NCI-H345 treated with DMSO at 0.1 percent for 48 hours (cell line): ENCODE results near the gene NKAIN2.
"Not testable (repeated sequence)": the region's sequence is repeated elsewhere in the genome, so short reads cannot be mapped to it uniquely, and the experiment has no call there.

Experiments used
- DNase-seq: peaks from one replicate; lab custom pipeline; 2025; ENCODE audit not compliant: unreplicated experiment; lab: John Stamatoyannopoulos, UW

NKAIN2 gene

DNA sequence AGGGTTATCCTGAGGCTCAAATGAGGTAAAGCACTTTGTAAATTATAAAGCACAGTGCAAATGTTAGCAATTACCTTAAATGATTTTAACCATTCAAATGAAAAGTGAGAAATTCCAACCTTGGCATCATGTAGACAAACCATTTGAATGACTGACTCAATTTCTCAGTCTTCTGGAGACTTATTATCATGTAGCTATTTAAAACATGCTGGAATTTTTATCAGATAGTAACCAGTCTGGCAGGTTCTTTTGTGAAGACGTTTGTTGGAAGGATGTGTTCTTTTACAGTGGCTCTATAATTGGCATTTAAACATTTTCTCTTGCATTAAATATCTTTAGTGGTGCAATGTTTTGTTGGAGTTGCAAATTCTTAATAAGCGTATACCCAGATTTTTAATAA lies 386.6 kb downstream of the NKAIN2 start:
- DNase-seq = no peak

DNA sequence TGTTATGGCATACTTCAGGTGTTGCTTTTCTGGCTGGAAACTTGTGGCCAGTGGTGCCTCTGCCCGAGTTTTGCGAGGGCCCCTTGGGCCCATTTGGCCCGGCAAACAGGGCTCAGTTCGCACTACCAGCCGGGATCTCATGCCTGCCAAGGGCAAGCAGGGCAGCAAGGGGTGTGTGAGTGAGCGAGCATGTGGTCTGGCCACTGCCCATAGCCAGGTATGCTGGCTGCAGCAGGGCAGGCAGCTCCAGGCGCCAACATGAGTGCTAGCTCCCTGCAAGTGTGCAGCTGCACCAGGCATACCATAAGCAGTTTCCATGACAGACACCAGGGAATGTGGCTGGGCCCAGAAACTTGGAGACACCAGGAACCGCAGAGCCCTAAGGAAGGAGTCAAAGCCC lies 389.5 kb downstream of the NKAIN2 start:
- no peak for DNase-seq

DNA sequence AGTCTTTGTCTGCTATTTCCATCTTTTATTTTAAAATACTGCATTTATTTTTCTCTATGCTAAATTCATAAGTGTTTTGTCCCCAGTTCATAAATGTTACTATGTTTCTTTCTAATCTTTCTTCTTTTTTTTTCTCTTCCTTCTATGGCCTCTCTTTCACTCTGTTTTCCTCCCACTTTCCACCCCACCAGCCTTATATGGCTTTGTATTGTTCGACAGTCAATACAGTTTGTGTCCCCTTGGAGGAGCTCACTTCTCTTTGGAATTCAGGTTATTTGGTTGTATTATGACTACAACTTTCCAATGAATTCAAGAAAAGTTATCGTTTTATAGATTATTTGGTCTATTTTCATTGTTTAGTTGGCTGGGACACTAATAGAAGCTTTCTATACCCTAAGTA lies 393.5 kb downstream of the NKAIN2 start:
- no peak for DNase-seq

DNA sequence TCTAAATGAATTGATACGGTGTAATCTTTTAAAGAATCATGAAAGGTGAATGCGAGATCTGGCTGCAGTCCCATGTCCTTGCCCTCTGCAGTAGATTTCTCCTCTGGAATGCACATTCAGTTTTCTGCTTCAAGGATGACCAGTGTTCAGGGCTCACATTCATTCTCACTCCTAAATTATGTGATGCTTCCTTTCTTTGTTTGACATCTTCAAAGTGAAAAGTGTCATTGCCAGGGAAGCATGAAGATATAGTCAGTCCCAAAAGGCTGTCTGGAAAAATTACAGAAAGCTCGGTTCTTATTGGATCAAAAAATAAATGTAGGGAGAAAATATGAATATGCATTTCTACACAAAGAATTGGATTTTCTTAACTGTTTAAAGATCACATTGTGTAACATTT lies 395.6 kb downstream of the NKAIN2 start:
- no peak for DNase-seq

DNA sequence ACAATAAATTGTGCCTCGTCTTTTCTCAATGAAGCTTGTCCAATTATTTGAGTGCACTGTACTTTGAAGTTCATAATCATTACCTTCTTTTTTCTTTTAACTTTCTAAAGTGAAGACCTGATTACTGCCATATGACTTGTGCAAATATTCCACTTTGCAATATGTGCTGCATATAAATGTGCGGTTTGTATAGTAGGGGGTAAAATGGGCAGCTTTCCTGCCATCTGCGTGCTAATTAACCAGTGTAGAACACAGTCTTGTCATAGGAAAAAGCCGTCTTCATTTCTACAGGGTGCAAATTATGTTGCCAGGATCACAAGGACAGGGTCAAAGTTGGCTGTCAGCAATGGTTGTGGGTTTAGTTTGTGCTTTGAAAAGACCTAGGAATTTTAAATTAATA lies 397.0 kb downstream of the NKAIN2 start:
- no peak for DNase-seq

DNA sequence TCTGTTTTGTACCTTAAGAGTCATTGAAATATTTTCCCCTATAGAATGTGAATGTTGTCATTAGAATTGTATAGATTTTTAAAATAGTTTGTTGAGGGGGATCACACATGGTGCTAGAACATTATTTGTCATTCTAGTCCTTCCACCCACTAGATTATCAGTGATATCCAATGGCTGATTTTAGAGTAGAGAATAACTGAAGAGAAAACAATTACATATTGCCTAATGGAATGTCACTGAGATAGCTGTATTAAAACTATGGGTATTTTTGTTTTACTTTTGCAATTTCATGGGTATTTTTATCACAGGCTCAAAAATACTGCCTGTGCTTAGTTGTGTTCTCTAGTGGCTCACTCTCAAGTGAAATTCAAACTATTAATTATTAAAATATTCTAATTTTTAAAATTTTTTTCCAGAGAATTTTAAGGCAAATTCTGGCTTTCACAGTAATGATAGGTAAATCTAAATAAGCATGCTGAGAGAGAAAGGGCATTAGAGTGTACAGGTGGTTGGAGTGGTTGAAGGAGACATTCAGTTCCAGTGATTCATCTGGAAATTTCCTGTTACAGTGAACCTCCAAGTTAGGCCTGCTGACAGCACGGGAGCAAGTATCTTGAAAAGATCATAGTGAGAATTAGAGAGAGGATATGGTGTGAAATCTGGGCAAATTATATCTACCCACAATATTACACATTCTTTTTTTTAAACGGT lies 399.6 kb downstream of the NKAIN2 start:
- no peak for DNase-seq

DNA sequence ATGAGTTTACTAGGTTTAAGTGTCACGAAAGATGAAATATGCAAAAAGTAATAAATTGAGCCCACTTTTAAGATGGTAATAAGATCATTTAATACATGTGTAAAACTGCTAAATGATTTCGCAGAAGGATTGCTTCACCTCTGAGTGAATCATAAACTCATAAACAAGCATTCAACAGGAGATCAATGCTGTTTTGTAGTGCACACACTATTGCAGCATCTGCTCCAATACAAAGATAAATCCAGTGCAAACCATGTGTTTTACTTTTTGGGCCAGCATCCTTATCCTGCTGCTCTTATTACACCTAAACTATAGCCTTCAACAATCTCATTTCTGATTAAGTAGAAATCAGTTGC lies 400.1 kb downstream of the NKAIN2 start:
- DNase-seq = no peak

DNA sequence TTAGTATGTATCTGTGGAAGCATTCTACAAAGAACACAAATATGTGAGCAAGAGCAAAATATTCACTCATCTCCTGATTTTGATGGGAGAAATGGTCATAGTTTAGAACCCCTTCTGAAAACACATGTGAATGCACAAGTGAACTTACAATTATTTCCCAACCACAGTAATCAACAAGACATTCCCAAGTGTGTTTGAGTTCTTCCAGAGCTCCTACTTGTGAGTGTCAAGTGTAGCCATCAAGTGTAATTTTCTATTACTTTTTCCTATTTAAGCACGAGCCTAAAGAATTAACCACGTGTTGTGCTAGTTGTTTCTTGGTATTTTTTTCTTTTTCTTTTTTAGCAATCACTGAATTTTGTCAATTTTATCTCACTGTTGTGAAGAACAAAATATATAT lies 402.3 kb downstream of the NKAIN2 start:
- no peak for DNase-seq

DNA sequence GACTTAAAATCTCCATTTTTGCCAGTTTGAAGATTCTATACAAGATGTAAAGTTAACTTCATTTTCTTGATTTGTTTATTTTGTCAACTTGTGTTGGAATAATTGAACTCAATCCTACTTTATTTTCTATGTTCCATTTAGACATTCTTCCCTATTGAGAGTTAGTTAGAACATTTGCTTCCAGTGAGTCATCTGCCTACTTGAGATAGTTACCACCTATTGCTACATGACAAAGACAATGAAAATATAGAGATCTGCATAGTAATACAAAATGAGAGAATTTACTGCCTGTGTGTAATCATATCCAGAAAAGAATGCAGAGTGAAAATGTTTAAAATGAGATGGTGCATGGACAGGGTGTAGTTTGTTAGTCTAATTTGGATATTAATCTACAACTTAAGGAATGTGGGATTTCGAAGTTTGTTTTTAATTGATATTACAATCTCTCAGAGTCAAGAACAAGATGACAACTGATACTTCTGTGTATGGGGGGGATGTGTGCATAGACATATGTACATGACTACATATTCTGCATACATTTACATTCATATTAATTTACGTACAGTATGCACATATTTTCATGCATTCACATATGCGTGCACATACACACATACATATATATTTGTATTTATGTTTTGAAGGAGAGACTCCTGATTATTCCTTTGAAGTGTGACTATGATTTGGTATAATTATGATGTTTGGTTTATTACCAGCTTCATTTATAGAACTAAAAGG lies 420.1 kb downstream of the NKAIN2 start:
- no peak for DNase-seq

DNA sequence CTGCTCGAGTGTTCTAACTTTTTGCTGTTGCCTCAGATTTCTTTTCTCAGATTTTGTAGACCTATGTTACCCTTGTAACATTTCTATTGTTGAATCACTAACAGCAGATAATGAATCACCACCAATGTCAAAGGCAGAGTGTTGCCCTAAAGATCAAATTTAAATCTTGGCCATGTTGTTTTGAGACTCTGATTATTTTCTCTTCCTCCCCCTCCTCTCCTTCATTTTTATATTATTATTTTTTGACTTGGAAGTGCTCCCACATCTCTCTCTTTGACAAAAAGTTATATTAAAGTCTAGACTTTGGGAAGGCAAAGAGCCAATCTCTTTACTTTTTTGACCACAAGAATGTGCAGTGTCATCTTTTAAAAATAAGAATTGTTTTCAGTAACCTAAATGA lies 422.7 kb downstream of the NKAIN2 start:
- DNase-seq = no peak

DNA sequence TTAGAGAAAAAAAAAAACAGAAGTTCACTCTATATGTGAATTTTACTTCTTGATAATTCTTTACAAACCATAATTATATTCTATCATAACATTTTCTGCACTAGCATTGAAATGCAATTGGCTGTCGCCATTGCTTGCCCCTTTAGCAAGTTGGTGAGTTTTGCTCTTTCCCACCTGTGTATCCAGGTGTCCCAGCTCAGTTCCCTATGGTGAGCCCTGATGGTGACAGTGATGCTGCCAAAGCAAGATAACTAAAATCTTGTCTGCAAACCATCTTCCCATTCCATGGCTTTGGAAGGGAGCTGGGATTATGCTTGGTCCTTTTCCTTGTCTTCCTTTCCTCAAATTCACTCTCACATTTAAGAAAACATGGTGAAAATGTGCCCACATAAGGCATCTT lies 429.6 kb downstream of the NKAIN2 start:
- DNase-seq = no peak

DNA sequence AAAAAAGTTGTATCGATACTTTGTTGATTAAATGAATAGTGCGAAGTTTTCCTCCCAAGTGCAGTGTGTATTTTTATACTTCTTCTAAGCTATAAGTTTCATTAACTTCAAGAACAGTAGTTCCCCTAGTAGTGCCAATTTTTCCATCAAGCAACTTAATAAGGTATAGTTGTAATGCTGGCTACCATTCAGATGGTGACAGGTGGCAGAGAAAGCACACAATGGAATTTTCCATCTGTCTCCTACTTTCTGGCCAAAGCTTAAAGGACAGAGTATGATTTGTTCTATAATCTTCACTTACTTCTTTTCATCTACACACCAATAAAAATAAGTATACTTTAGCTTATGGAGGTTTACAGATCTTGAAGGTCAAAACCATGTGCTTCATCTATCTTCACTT lies 431.1 kb downstream of the NKAIN2 start:
- DNase-seq = no peak

DNA sequence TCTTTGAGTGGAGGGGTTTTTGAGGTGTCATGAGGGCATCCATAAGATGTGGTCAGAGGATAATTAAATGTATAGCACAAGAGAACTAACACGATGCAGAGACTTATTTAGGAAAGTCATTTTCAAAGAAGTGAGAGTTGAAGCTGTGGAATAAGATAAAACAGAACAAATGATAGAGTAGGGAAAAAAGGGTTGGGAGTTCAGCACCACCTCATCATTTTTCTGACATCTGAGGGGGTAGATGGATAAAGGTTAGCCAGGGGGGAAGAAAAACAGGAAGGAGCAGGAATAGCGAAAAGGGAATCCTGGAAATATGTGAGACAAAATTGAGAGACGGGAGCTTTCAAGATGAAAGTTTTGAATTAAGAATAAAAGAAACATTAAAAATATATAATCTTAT lies 434.2 kb downstream of the NKAIN2 start:
- no peak for DNase-seq

DNA sequence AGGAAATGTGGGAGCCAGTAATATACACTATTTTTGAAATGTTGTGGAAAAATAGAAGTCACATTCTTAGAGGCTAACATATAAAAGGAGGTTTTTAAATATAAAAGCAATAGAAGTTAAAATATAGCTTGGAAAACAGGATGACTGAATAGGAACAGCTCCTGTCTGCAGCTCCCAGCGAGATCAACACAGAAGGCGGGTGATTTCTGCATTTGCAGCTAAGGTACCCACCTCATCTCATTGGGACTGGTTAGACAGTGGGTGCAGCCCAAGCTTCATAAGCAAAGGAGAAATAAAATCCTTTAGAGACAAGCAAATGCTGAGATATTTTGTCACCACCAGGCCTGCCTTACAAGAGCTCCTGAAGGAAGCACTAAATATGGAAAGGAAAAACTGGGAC lies 434.7 kb downstream of the NKAIN2 start:
- not testable (repeated sequence) for DNase-seq

DNA sequence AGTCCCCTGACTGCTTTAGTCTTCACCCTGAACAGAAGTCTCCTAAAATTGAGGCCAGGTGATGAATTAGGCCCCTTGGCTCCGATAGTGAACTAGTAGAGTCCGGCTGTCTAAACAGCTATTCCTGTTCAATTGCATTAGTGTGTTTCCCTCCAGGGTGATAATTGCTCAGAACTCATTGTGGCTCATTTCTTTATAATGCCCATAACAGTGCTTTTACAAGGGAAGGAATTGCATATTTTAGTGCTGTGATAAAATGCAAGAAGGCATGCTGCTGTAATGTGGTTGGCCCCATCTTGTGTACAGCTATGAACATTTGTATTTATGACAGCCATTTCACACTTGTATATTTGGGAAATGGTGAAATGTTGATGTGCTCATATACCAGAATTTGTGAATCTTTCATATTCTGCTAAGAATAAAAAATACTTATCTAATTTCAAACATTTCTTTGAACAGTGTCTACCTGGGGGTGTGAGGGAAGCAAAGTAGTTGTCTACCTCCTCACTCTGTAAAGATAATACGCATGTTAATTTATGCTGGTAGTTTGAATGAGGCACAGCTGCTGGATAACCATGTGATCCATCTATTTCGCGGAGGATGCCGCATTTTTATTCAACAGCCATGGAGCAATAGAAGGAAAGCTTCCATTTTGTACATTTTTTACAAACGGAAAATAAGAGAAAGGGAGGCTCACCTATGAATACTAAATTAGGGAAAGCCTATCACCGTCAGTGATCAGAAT lies 451.4 kb downstream of the NKAIN2 start:
- no peak for DNase-seq

DNA sequence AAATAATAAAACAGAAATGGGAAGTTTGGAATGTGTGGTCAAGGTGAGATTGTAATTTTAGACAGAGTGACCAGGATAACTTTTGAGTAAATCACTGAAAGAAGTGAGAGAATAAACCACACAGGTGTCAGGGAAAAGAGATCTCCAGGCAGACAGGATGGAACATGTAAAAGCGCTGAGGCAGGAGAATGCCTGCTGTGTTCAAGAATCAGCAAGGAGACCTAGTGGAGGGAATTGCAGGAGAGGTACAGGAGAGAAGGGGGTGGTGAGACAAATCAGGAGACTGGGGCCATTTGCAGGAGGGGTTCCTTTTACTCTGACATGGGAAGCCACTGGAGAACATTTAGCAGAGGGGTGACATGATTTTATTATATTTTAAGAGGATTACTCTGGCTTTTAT lies 456.7 kb downstream of the NKAIN2 start:
- no peak for DNase-seq

DNA sequence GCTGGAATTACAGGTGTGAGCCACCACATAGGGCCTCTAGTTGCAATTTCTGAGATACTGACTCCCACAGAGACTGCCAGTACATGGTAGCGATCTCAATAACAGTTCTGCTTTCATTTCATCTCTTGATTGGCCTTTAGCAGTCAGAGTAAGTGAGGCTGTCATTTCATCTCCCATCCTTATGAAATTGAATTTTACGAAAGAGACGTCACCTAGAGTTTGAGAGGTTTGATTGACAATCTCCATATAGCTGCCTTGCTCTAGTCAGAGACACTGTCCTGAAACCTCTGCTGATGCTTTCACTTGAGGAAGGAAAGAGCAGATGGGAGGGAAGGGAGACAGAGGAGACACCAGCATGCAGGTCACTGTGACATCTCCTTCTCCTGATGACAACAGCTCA lies 466.1 kb downstream of the NKAIN2 start:
- no peak for DNase-seq

DNA sequence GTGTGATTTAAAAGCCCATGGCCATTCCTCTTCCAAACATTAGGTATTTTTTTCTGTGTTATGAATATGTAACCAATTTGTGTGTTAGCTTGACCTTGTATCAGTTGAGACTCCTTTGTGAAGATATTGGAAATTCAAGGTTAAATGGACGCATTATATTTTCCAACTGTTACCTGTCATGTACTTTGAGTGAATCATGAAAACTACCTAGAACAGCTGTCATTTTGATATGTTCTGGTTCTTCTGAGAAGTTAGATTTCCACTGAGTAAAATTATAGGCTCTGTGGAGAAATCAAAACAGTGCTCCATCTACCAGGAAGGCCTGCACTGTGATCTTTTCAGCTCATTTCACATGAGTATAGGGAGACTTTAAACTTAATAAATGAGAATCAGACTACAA lies 470.0 kb downstream of the NKAIN2 start:
- DNase-seq = no peak

DNA sequence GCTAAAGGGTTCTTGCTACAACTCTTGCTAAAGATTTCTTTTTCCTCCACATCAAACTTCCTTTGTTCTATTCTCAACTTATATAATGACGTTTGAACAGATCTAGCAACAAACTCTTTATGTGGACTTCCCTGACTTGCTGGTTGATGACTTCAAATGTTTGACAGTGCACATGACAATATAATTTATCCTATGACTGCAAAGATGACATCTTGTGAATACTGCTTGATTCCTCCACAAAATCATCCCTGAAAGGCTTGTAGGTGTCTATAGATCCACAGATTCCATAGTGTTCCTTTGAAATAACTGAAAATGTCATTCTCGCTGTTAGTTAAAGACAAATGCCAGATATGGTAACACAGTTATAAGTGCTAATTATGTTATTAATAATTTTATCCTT lies 478.9 kb downstream of the NKAIN2 start:
- DNase-seq = no peak

DNA sequence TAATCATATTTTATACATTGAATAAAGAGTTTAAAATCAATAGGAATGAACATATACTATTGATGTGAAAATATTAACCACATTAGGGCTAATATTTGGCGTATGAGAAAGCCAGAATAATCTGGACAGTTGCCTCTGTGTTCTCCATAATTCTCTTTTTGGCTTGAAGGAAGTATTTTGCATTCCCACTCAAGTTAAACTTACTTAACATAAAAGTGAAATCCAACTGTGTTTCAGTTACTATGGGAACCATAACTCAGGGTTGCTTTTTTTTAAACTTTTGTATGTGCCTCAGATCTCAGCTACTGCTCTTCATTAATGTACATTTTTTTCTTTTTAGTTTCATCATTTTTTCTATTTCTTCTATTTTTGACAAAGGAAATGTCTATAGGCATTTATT lies 479.8 kb downstream of the NKAIN2 start:
- DNase-seq = no peak

DNA sequence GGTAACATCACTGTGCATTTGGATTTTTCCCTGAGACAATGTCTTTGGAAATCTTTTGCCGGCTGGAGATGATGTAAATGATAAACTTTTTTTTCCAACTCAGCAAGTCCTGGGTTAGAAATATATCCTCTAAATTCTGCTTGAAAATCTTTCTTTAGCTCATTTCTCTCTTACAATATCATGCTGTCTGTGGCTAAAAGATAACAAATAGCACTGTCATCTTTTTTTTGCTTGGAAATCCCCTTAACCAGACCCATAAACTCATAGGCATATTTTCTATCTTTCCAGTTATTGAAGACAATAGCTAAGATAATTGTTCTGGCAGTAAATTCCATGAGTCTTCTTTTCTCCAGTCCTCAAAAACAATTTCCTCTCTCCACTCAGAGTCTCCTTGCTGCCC lies 481.5 kb downstream of the NKAIN2 start:
- no peak for DNase-seq

DNA sequence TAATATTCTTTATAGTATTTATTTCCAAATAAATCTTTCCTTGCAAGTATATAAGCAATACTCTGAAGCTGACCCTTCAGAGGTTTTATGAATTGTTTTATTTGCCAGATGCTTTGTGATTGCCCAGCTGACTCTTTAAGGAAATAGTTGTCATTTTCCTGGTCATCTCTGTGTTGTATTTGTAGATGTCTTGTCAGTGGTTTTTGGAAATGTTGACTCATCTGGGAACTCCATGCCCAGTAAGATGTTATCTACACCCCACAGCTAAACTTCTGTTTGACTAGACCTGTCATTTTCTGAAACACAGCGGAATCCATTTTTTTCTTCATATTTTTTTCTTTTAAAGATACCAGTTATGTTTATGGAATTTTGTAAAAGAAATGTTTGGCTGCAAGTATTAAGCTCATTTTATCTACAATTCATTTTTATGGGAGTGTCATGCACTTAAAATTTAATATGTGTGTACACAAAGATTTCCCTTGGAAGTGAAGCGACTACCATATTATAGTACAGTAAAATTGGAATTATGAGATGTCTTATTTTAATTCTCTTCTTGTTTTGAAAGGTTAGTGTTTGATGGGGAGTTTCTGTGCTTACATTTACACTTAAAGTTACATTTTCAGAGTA lies 491.0 kb downstream of the NKAIN2 start:
- no peak for DNase-seq
